ENCODE results near the gene ZSWIM5.

ZSWIM5 gene

DNA sequence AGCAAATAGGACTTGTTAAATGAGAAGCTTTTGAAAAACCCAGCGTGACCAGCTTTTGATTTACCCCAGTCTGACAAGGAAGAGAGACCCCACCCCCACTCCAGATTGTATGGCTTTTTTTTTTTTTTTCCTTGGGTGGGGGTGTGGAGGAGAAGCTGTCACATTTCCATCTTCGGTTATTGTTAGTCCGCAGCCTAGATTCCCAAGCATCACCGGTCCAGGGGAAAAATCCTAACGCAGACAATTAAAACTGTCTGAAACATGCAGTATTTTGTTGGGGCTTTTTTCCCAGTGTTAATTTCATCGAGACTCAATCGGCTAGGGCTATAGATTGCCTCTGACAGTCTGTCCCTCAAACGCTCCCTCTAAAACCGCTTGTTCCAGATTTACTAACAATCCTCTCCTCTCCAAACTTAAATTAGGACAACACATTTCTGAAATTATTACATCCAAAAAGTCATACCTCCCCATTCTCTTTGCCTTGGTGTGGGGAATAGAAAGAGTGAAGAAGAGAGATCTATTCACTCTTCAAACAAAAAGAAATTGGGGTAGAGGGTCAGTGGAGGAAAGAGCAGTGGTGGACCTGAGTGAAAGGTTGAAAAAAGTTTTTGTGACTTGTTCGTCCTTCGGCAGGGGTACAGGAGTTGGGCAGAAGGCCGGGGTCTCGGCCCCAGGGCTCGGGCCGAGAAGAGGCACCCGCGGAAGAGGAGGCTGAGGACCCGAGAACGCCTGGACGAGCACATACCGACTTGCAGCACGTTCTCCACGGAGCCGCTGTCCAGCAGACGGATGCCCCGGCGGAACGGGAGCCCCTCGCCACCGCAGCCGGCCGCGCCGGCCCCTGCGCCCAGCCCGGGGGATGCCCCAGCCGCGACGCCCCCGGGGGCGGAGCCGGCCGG lies 1.1 kb downstream of the ZSWIM5 start:
- TF ChIP-seq, protein P1, sequence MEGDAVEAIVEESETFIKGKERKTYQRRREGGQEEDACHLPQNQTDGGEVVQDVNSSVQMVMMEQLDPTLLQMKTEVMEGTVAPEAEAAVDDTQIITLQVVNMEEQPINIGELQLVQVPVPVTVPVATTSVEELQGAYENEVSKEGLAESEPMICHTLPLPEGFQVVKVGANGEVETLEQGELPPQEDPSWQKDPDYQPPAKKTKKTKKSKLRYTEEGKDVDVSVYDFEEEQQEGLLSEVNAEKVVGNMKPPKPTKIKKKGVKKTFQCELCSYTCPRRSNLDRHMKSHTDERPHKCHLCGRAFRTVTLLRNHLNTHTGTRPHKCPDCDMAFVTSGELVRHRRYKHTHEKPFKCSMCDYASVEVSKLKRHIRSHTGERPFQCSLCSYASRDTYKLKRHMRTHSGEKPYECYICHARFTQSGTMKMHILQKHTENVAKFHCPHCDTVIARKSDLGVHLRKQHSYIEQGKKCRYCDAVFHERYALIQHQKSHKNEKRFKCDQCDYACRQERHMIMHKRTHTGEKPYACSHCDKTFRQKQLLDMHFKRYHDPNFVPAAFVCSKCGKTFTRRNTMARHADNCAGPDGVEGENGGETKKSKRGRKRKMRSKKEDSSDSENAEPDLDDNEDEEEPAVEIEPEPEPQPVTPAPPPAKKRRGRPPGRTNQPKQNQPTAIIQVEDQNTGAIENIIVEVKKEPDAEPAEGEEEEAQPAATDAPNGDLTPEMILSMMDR (IDR thresholded peaks at IDR 0.05; ENCODE audit: low read length, missing control alignments) = no peak
- peak overlapping the region; percentile 22 for H3K4me3 ChIP-seq (replicated peaks; ENCODE audit: low read depth, low read length)
- peak; percentile 44 for DNase-seq (ENCODE audit: low read depth)

GRCh38 chr1:45200906-45201500 lies 5.4 kb downstream of the ZSWIM5 start:
- TF ChIP-seq, protein P1 (IDR thresholded peaks at IDR 0.05; ENCODE audit: low read length, missing control alignments) = no peak
- H3K4me3 ChIP-seq (replicated peaks; ENCODE audit: low read depth, low read length) = no peak overlapping the region
- DNase-seq (ENCODE audit: low read depth) = no peak

GRCh38 chr1:45200435-45200834 lies 6.0 kb downstream of the ZSWIM5 start:
- DNase-seq (ENCODE audit: low read depth) = no peak
- no peak overlapping the region for H3K4me3 ChIP-seq (replicated peaks; ENCODE audit: low read depth, low read length)
- TF ChIP-seq, protein P1 (IDR thresholded peaks at IDR 0.05; ENCODE audit: low read length, missing control alignments) = no peak

- TF ChIP-seq, protein P1 (IDR thresholded peaks at IDR 0.05; ENCODE audit: low read length, missing control alignments) = no peak
- DNase-seq (ENCODE audit: low read depth) = no peak
- no peak overlapping the region for H3K4me3 ChIP-seq (replicated peaks; ENCODE audit: low read depth, low read length)
These were observed 8.2 kb downstream of the ZSWIM5 start for GRCh38 chr1:45198185-45198584.

- H3K4me3 ChIP-seq (replicated peaks; ENCODE audit: low read depth, low read length) = no peak overlapping the region
- TF ChIP-seq, protein P1 (IDR thresholded peaks at IDR 0.05; ENCODE audit: low read length, missing control alignments) = no peak
- no peak for DNase-seq (ENCODE audit: low read depth)
These were observed 9.5 kb downstream of the ZSWIM5 start for GRCh38 chr1:45196863-45197262.

- no peak overlapping the region for H3K4me3 ChIP-seq (replicated peaks; ENCODE audit: low read depth, low read length)
- TF ChIP-seq, protein P1 (IDR thresholded peaks at IDR 0.05; ENCODE audit: low read length, missing control alignments) = no peak
These were observed 15.0 kb downstream of the ZSWIM5 start for GRCh38 chr1:45191418-45191783.

More at GRCh38 chr1:45191418-45191783, 15.0 kb downstream of the ZSWIM5 start:
- DNase-seq (ENCODE audit: low read depth) = no peak

Data from fibroblast of pulmonary artery (primary cell).